Peyer's patch (tissue), 4 donors: ENCODE data around the gene COL27A1.

Experiments
- CTCF ChIP-seq, 6 experiments: fragments of 450-650 bp in 4 of 6; fragments of 200-600 bp in 2 of 6; sonication (generic) in 1 of 6; IDR thresholded peaks; one replicate each; pipeline ENCODE4 v1.5.1; 2017 to 2019; ENCODE audit warnings: antibody characterized with exemption in 6 of 6, mild to moderate bottlenecking in 3 of 6, moderate library complexity in 1 of 6
- POLR2A ChIP-seq, 2 donors: fragments of 450-650 bp; IDR thresholded peaks; one replicate each; pipeline ENCODE4 v1.5.1; 2017; ENCODE audit warnings: antibody characterized with exemption in 2 of 2, mild to moderate bottlenecking in 2 of 2, moderate library complexity in 2 of 2

GRCh38 chr9:114263853-114264510 lies 108.6 kb downstream of the COL27A1 start:
- TF ChIP-seq CTCF (IDR thresholded peaks at IDR 0.05) = peak in 1 of 6 experiments; percentile 7
- TF ChIP-seq POLR2A (IDR thresholded peaks at IDR 0.05) = no peak
